Activated CD4-positive, CD25-positive, alpha-beta regulatory T cell treated with anti-CD3 and anti-CD28 coated beads, Interleukin-2, amount 50 U/mL, for 16 hours (primary cell): Measurements from ENCODE around the gene INPP5A.
"Not testable (repeated sequence)": the region's sequence is repeated elsewhere in the genome, so short reads cannot be mapped to it uniquely, and the experiment has no call there.

Experiments used
- DNase-seq: peaks from one replicate; pipeline ENCODE4 v3.0.0-alpha.2; 2020; ENCODE audit warnings: low read depth, low spot score

The INPP5A gene

GRCh38 chr10:132813560-132814468 lies 276.2 kb downstream of the INPP5A start:
- no peak for DNase-seq

GRCh38 chr10:132814469-132814856 lies 276.9 kb downstream of the INPP5A start:
- no peak for DNase-seq

GRCh38 chr10:132815168-132815857 lies 277.7 kb downstream of the INPP5A start:
- DNase-seq: no peak

GRCh38 chr10:132816718-132817117 lies 279.1 kb downstream of the INPP5A start:
- DNase-seq: no peak

GRCh38 chr10:132817701-132818211 lies 280.2 kb downstream of the INPP5A start:
- DNase-seq: no peak

GRCh38 chr10:132820056-132820455 lies 282.5 kb downstream of the INPP5A start:
- DNase-seq: no peak

- DNase-seq: not testable (repeated sequence)
These were observed 288.4 kb downstream of the INPP5A start for GRCh38 chr10:132825783-132826523.

- no peak for DNase-seq
These were observed 289.2 kb downstream of the INPP5A start for GRCh38 chr10:132826524-132827422.

GRCh38 chr10:132827423-132827789 lies 289.8 kb downstream of the INPP5A start:
- DNase-seq: no peak

- DNase-seq: no peak
These were observed 290.4 kb downstream of the INPP5A start for GRCh38 chr10:132827861-132828539.

- DNase-seq: no peak
These were observed 291.1 kb downstream of the INPP5A start for GRCh38 chr10:132828681-132829080.

GRCh38 chr10:132829403-132829802 lies 291.8 kb downstream of the INPP5A start:
- DNase-seq: no peak

GRCh38 chr10:132832186-132832969 lies 294.8 kb downstream of the INPP5A start:
- DNase-seq: no peak
